DND-41 (cell line): ENCODE data around the gene SNX1.

Experiments
- EZH2 ChIP-seq: IDR thresholded peaks from 3 replicates; pipeline ENCODE4 v1.6.1; 2012; ENCODE audit warnings: borderline replicate concordance, low read depth, mild to moderate bottlenecking, moderate library complexity, low read length, inconsistent platforms; ENCODE audit not compliant: severe bottlenecking
- TF ChIP-seq, protein P1 (sequence below): IDR thresholded peaks from 2 replicates; pipeline ENCODE4 v1.5.1; 2012; ENCODE audit warnings: borderline replicate concordance, low read length, moderate library complexity, mild to moderate bottlenecking; ENCODE audit not compliant: poor library complexity, severe bottlenecking; ENCODE audit errors: extremely low read depth

GRCh38 chr15:64157599-64158125, 61.9 kb downstream of the SNX1 start:
- TF ChIP-seq, protein P1, sequence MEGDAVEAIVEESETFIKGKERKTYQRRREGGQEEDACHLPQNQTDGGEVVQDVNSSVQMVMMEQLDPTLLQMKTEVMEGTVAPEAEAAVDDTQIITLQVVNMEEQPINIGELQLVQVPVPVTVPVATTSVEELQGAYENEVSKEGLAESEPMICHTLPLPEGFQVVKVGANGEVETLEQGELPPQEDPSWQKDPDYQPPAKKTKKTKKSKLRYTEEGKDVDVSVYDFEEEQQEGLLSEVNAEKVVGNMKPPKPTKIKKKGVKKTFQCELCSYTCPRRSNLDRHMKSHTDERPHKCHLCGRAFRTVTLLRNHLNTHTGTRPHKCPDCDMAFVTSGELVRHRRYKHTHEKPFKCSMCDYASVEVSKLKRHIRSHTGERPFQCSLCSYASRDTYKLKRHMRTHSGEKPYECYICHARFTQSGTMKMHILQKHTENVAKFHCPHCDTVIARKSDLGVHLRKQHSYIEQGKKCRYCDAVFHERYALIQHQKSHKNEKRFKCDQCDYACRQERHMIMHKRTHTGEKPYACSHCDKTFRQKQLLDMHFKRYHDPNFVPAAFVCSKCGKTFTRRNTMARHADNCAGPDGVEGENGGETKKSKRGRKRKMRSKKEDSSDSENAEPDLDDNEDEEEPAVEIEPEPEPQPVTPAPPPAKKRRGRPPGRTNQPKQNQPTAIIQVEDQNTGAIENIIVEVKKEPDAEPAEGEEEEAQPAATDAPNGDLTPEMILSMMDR: no peak
- TF ChIP-seq EZH2: no peak
